Sigmoid colon (tissue), 4 donors: ENCODE results near the gene KRTAP20-2.

Experiments
- CTCF ChIP-seq, 4 experiments: fragments of 450-650 bp in 3 of 4; fragments of 200-600 bp in 1 of 4; IDR thresholded peaks; one replicate each; pipeline ENCODE4 v1.5.1; 2016 to 2019; ENCODE audit warnings: antibody characterized with exemption in 4 of 4, mild to moderate bottlenecking in 3 of 4, moderate library complexity in 2 of 4
- EP300 ChIP-seq, 4 donors: sonication (generic); formaldehyde crosslinking; IDR thresholded peaks; one replicate each; pipeline ENCODE4 v1.6.1; 2017; ENCODE audit warnings: antibody characterized with exemption in 4 of 4
- POLR2A ChIP-seq, 2 donors: fragments of 450-650 bp; IDR thresholded peaks; one replicate each; pipeline ENCODE4 v1.6.1; 2016; ENCODE audit warnings: antibody characterized with exemption in 2 of 2, mild to moderate bottlenecking in 2 of 2, moderate library complexity in 2 of 2
- POLR2AphosphoS5 ChIP-seq, 4 donors: sonication (generic); formaldehyde crosslinking; IDR thresholded peaks; one replicate each; pipeline ENCODE4 v1.6.1; 2017; ENCODE audit warnings: antibody characterized with exemption in 4 of 4

- TF ChIP-seq POLR2A (IDR thresholded peaks at IDR 0.05), result no peak
- TF ChIP-seq CTCF (IDR thresholded peaks at IDR 0.05), result no peak
- TF ChIP-seq POLR2AphosphoS5 (IDR thresholded peaks at IDR 0.05), result no peak
- no peak for TF ChIP-seq EP300 (IDR thresholded peaks at IDR 0.05)
These were observed 41.7 kb downstream of the KRTAP20-2 start for GRCh38 chr21:30676737-30677136.
